ENCODE measurements around the gene RAPGEF1.

- TF ChIP-seq POLR2A (IDR thresholded peaks at IDR 0.05) (no peak), CTCF (IDR thresholded peaks at IDR 0.05 in 8 of 11, conservative IDR thresholded peaks at IDR 0.05 in 3 of 11) (no peak), POLR2AphosphoS5 (IDR thresholded peaks at IDR 0.05) (no peak)
Observed at GRCh38 chr9:131771646-131772045, 31.8 kb upstream of the RAPGEF1 start.

All from spleen (tissue), 7 donors.